ENCODE measurements around the gene KLF18. TPM values are rescaled to one million over a fixed set of nuclear protein-coding genes. Genes with fewer than 3 reads are reported as not detected.

KLF18 gene
- total and polyA plus RNA-seq, 2 donors (not counting 1 experiment from before 2014, with no cell fraction given), result not detected

DNA sequence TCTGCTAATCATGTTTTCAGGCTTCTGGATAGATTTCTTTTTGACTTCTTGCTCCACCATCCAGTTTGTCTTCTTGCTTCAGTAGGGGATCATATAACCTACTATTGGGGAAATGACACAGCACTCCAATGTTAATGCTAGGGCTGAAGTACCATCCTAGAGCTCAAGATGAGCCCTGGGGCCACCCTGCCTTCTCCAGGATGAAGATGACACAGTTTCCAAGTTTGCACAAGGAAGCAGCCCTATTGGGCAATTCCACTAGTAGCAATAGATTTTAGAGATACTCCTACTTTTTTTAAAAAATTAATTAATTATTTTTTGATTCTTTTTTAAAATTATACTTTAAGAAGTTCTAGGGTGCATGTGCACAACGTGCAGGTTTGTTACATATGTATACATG, 11.3 kb upstream of the KLF18 start:
- Mint-ChIP-seq H3K9me3 (ENCODE audit: insufficient read depth) (no peaks in the 10 kb centered on the region), H3K4me3 (no peak overlapping the region), H3K4me1 (no peaks in the 10 kb centered on the region), H3K27me3 (peaks cover 23% of the 10 kb centered on the region), H3K27ac (no peak overlapping the region)
- intact Hi-C loops (cut with micrococcal nuclease), result no loop called here
- Histone ChIP-seq H3K36me3 (replicated peaks in 1 of 2; ENCODE audit: control extremely low read depth in 1 of 2, control insufficient read depth in 1 of 2, extremely low read depth in 1 of 2, insufficient read depth in 2 of 2, low read length in 1 of 2) (no peaks in the 10 kb centered on the region), H3K4me1 (ENCODE audit: control insufficient read depth in 2 of 2, insufficient read depth in 2 of 2, low read length in 2 of 2) (no peaks in the 10 kb centered on the region), H3K27ac (ENCODE audit: low read length in 2 of 2) (no peak overlapping the region), H3K9ac (ENCODE audit: low read length) (no peak overlapping the region), H3K9me3 (ENCODE audit: control extremely low read depth in 1 of 3, control insufficient read depth in 2 of 3, insufficient read depth in 1 of 3, low read length in 2 of 3) (no peaks in the 10 kb centered on the region), H3K4me3 (ENCODE audit: control extremely low read depth in 1 of 5, extremely low read depth in 1 of 5, insufficient read depth in 1 of 5, low read depth in 2 of 5, low read length in 4 of 5) (no peak overlapping the region), H3K27me3 (replicated peaks in 1 of 4; ENCODE audit: control extremely low read depth in 1 of 4, control insufficient read depth in 3 of 4, insufficient read depth in 4 of 4, low read length in 3 of 4) (no peaks in the 10 kb centered on the region), H2AFZ (ENCODE audit: insufficient read depth, low read depth, low read length, poor library complexity, severe bottlenecking) (no peak overlapping the region), H3K4me2 (replicated peaks; ENCODE audit: low read depth, low read length, poor library complexity, severe bottlenecking) (no peak overlapping the region), H3K79me2 (ENCODE audit: control insufficient read depth, insufficient read depth, low read length) (no peaks in the 10 kb centered on the region), H4K20me1 (ENCODE audit: control insufficient read depth, insufficient read depth, low read length, poor library complexity, severe bottlenecking) (no peaks in the 10 kb centered on the region)
- TF ChIP-seq EZH2 (IDR thresholded peaks at IDR 0.05; ENCODE audit: borderline replicate concordance, insufficient read depth, low read depth, low read length, poor library complexity, severe bottlenecking) (no peak), CTCF (IDR thresholded peaks at IDR 0.05) (no peak)
- ATAC-seq (ENCODE audit: low read depth) (no peak), DNase-seq (no peak)
- ChIA-PET POLR2A (no interaction called here), CTCF (no interaction called here)
- no CpG with 5 or more reads among the region's 1 CpG for WGBS (ENCODE audit: insufficient coverage)

- TF ChIP-seq CTCF (IDR thresholded peaks at IDR 0.05) (no peak), EZH2 (IDR thresholded peaks at IDR 0.05; ENCODE audit: borderline replicate concordance, insufficient read depth, low read depth, low read length, poor library complexity, severe bottlenecking) (no peak)
- no peaks in the 10 kb centered on the region for H4K20me1 ChIP-seq (ENCODE audit: control insufficient read depth, insufficient read depth, low read length, poor library complexity, severe bottlenecking)
- H3K4me1 ChIP-seq (ENCODE audit: control insufficient read depth in 2 of 2, insufficient read depth in 2 of 2, low read length in 2 of 2), result no peaks in the 10 kb centered on the region
- ChIA-PET CTCF (no interaction called here), POLR2A (no interaction called here)
- no peak overlapping the region for H2AFZ ChIP-seq (ENCODE audit: insufficient read depth, low read depth, low read length, poor library complexity, severe bottlenecking)
- DNase-seq, result no peak
- intact Hi-C loops (cut with micrococcal nuclease), result no loop called here
- no peaks in the 10 kb centered on the region for H3K36me3 ChIP-seq (replicated peaks in 1 of 2; ENCODE audit: control extremely low read depth in 1 of 2, control insufficient read depth in 1 of 2, extremely low read depth in 1 of 2, insufficient read depth in 2 of 2, low read length in 1 of 2)
- Mint-ChIP-seq H3K4me1 (no peaks in the 10 kb centered on the region), H3K9me3 (ENCODE audit: insufficient read depth) (no peaks in the 10 kb centered on the region), H3K4me3 (no peak overlapping the region), H3K27me3 (peaks cover 23% of the 10 kb centered on the region), H3K27ac (no peak overlapping the region)
- H3K9ac ChIP-seq (ENCODE audit: low read length), result no peak overlapping the region
- no peaks in the 10 kb centered on the region for H3K27me3 ChIP-seq (replicated peaks in 1 of 4; ENCODE audit: control extremely low read depth in 1 of 4, control insufficient read depth in 3 of 4, insufficient read depth in 4 of 4, low read length in 3 of 4)
- no CpG with 5 or more reads among the region's 1 CpG for WGBS (ENCODE audit: insufficient coverage)
- peaks cover 0 to 3% (median 0%) of the 10 kb centered on the region in 3 donors for H3K9me3 ChIP-seq (ENCODE audit: control extremely low read depth in 1 of 3, control insufficient read depth in 2 of 3, insufficient read depth in 1 of 3, low read length in 2 of 3)
- H3K79me2 ChIP-seq (ENCODE audit: control insufficient read depth, insufficient read depth, low read length), result no peaks in the 10 kb centered on the region
- H3K4me3 ChIP-seq (ENCODE audit: control extremely low read depth in 1 of 5, extremely low read depth in 1 of 5, insufficient read depth in 1 of 5, low read depth in 2 of 5, low read length in 4 of 5), result no peak overlapping the region
- no peak overlapping the region for H3K4me2 ChIP-seq (replicated peaks; ENCODE audit: low read depth, low read length, poor library complexity, severe bottlenecking)
- ATAC-seq (ENCODE audit: low read depth), result no peak
- no peak overlapping the region for H3K27ac ChIP-seq (ENCODE audit: low read length in 2 of 2)
Measured at GRCh38 chr1:44151808-44152207, 10.4 kb upstream of the KLF18 start.
